Raji (cell line): ENCODE results near the gene FEV.

Experiments
- POLR2A ChIP-seq: IDR thresholded peaks from 2 replicates; pipeline ENCODE4 v1.6.1; 2011; ENCODE audit warnings: low read depth, low read length, control low read depth; ENCODE audit not compliant: insufficient read depth

Gene FEV

GRCh38 chr2:218990612-218991011, 5.6 kb upstream of the FEV start:
- no peak for TF ChIP-seq POLR2A

- no peak for TF ChIP-seq POLR2A
Measured at GRCh38 chr2:218990052-218990451, 5.1 kb upstream of the FEV start.

GRCh38 chr2:218988650-218989049, 3.7 kb upstream of the FEV start:
- no peak for TF ChIP-seq POLR2A

GRCh38 chr2:218988164-218988563, 3.2 kb upstream of the FEV start:
- TF ChIP-seq POLR2A: no peak

GRCh38 chr2:218986148-218986761, 1.3 kb upstream of the FEV start:
- no peak for TF ChIP-seq POLR2A

GRCh38 chr2:218985325-218986091, 524 bp upstream of the FEV start:
- no peak for TF ChIP-seq POLR2A

- no peak for TF ChIP-seq POLR2A
Measured at GRCh38 chr2:218984239-218985020, 554 bp downstream of the FEV start.

- TF ChIP-seq POLR2A: no peak
Measured at GRCh38 chr2:218983934-218984238, 1.1 kb downstream of the FEV start.

GRCh38 chr2:218983263-218983933, 1.6 kb downstream of the FEV start:
- no peak for TF ChIP-seq POLR2A

GRCh38 chr2:218982586-218983262, 2.3 kb downstream of the FEV start:
- no peak for TF ChIP-seq POLR2A

GRCh38 chr2:218981881-218982585, 3.0 kb downstream of the FEV start:
- no peak for TF ChIP-seq POLR2A

GRCh38 chr2:218981390-218981880, 3.5 kb downstream of the FEV start:
- TF ChIP-seq POLR2A: no peak

GRCh38 chr2:218980735-218981389, 4.1 kb downstream of the FEV start:
- no peak for TF ChIP-seq POLR2A
